Measurements from ENCODE around the gene CIRBP. TPM values are rescaled to one million over a fixed set of nuclear protein-coding genes. Genes with fewer than 3 reads are reported as not detected.

CIRBP gene
- polyA plus RNA-seq, 1 of the 3 experiments (the other 2 are of a cell fraction): 762 TPM

DNA sequence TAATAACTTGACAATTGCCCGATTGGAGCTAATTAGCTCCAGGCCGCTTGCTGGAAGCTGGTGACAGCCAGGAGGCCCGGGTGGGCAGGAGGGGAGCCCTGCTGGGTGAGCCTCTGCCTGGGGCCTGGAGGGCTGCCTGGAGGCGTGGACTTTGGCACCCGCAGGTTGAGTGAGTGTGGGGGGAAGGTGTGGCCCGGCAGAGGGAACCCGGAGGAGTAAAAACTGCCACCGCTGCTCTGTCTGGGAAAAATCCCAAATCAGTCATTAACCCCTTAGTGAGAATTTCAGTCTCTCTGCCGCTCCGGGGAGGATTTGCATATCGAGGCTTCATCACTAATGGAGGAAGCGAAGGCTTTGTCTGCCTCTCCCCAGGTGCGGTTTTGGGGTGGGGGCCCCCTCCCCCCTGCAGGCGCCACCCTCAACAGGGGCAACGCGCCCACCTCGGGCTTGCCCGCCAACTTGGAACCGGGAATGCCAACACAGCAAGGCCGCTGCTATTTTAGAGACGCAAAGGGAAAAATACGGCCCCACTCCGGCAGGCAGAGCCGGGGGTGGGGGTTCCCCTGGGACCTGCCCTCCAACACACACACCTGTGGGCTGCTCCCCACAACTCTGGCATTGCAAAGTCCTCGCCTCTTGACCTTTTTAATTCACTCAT lies 22.8 kb downstream of the CIRBP start (continued):
- TF ChIP-seq FOXJ3 (CRISPR knock-in tag; IDR thresholded peaks at IDR 0.05) (no peak), MEF2A (IDR thresholded peaks at IDR 0.05; ENCODE audit: borderline replicate concordance, low read depth) (no peak), NRF1 (IDR thresholded peaks at IDR 0.05; ENCODE audit: low read depth, low read length) (no peak), TEAD4 (IDR thresholded peaks at IDR 0.05; ENCODE audit: borderline replicate concordance, insufficient read depth) (no peak)

GRCh38 chr19:1292419-1293151 lies 23.5 kb downstream of the CIRBP start:
- H3K9me3 ChIP-seq: no peaks in the 10 kb centered on the region
- no peaks in the 10 kb centered on the region for H3K79me2 ChIP-seq (ENCODE audit: insufficient read depth)
- no peaks in the 10 kb centered on the region for H3K9me2 ChIP-seq
- no peak overlapping the region for H3K9ac ChIP-seq
- H4K20me1 ChIP-seq (ENCODE audit: insufficient read depth): no peaks in the 10 kb centered on the region
- H3K27me3 ChIP-seq (ENCODE audit: insufficient read depth): no peaks in the 10 kb centered on the region
- H3K4me3 ChIP-seq (ENCODE audit: low read depth in 2 of 2, low read length in 1 of 2): no peak overlapping the region
- POLR2A ChIA-PET: no interaction called here
- H3K27ac ChIP-seq (ENCODE audit: low read depth in 2 of 2, low read length in 1 of 2): no peak overlapping the region
- DNase-seq: no peak
- CTCF ChIA-PET: no interaction called here
- 86% methylated on average over 16 of the region's 17 CpGs for WGBS (ENCODE audit: low lambda C conversion rate)
- peaks cover 0 to 7% of the 10 kb centered on the region in 2 experiments; a peak in 1 of 4 replicates for H3K4me1 ChIP-seq (ENCODE audit: control insufficient read depth in 1 of 2, insufficient read depth in 2 of 2, low read depth in 1 of 2, low read length in 1 of 2)
- H3K36me3 ChIP-seq (replicated peaks in 1 of 2; ENCODE audit: control insufficient read depth in 1 of 2, insufficient read depth in 2 of 2, low read length in 1 of 2): no peaks in the 10 kb centered on the region
- H3F3A ChIP-seq (replicated peaks; ENCODE audit: insufficient read depth): no peaks in the 10 kb centered on the region
- TF ChIP-seq MAX (IDR thresholded peaks at IDR 0.05; ENCODE audit: low read depth): no peak
- TF ChIP-seq FOXJ3 (CRISPR knock-in tag; IDR thresholded peaks at IDR 0.05): no peak
- no peak for TF ChIP-seq NRF1 (IDR thresholded peaks at IDR 0.05; ENCODE audit: low read depth, low read length)
- TF ChIP-seq, protein P1, sequence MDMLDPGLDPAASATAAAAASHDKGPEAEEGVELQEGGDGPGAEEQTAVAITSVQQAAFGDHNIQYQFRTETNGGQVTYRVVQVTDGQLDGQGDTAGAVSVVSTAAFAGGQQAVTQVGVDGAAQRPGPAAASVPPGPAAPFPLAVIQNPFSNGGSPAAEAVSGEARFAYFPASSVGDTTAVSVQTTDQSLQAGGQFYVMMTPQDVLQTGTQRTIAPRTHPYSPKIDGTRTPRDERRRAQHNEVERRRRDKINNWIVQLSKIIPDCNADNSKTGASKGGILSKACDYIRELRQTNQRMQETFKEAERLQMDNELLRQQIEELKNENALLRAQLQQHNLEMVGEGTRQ (IDR thresholded peaks at IDR 0.05; ENCODE audit: borderline replicate concordance, low read depth, low read length): no peak
- no peak for TF ChIP-seq TAF1 (IDR thresholded peaks at IDR 0.05; ENCODE audit: borderline replicate concordance, low read depth, low read length)
- TF ChIP-seq ZBTB33 (IDR thresholded peaks at IDR 0.05; ENCODE audit: borderline replicate concordance, low read depth): no peak
- TF ChIP-seq REST (IDR thresholded peaks at IDR 0.05; ENCODE audit: low read depth, low read length): no peak
- no peak for TF ChIP-seq MEF2A (IDR thresholded peaks at IDR 0.05; ENCODE audit: borderline replicate concordance, low read depth)
- no peak for TF ChIP-seq GABPA (IDR thresholded peaks at IDR 0.05; ENCODE audit: low read depth)
- no peak for TF ChIP-seq MXI1 (IDR thresholded peaks at IDR 0.05; ENCODE audit: low read depth, low read length)
- TF ChIP-seq POLR2AphosphoS5 (IDR thresholded peaks at IDR 0.05; ENCODE audit: low read depth, low read length): no peak
- TF ChIP-seq FOSL2 (IDR thresholded peaks at IDR 0.05; ENCODE audit: borderline replicate concordance, low read depth): no peak
- TF ChIP-seq EP300 (IDR thresholded peaks at IDR 0.05; ENCODE audit: borderline replicate concordance in 1 of 2, low read depth in 1 of 2, low read length in 1 of 2): no peak
- no peak for TF ChIP-seq GATA2 (CRISPR knock-in tag; IDR thresholded peaks at IDR 0.05)
- no peak for TF ChIP-seq ELF1 (IDR thresholded peaks at IDR 0.05)
- TF ChIP-seq, protein P2, sequence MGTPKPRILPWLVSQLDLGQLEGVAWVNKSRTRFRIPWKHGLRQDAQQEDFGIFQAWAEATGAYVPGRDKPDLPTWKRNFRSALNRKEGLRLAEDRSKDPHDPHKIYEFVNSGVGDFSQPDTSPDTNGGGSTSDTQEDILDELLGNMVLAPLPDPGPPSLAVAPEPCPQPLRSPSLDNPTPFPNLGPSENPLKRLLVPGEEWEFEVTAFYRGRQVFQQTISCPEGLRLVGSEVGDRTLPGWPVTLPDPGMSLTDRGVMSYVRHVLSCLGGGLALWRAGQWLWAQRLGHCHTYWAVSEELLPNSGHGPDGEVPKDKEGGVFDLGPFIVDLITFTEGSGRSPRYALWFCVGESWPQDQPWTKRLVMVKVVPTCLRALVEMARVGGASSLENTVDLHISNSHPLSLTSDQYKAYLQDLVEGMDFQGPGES (IDR thresholded peaks at IDR 0.05; ENCODE audit: low read depth, low read length): no peak
- no peak overlapping the region for H3K4me2 ChIP-seq
- no peak overlapping the region for H2AFZ ChIP-seq (ENCODE audit: low read depth)
